Duodenal mucosa (tissue), 2 donors: ENCODE data around the gene KLHDC4.
"Not testable (repeated sequence)": the region's sequence is repeated elsewhere in the genome, so short reads cannot be mapped to it uniquely, and the experiment has no call there.

Source experiments
- H3K27ac ChIP-seq: one replicate; pipeline ENCODE4 v1.7.0; 2013; ENCODE audit warnings: low read depth, low read length
- H3K27me3 ChIP-seq, 2 donors: one replicate each; pipeline ENCODE4 v1.7.0; 2013; ENCODE audit warnings: low read length in 2 of 2, control low read depth in 1 of 2; ENCODE audit not compliant: insufficient read depth in 2 of 2, control insufficient read depth in 1 of 2
- H3K36me3 ChIP-seq, 2 donors: one replicate each; pipeline ENCODE4 v1.7.0; 2013; ENCODE audit warnings: low read length in 2 of 2, control low read depth in 1 of 2; ENCODE audit not compliant: insufficient read depth in 2 of 2, control insufficient read depth in 1 of 2
- H3K4me1 ChIP-seq, 2 donors: one replicate each; pipeline ENCODE4 v1.7.0; 2013; ENCODE audit warnings: low read length in 2 of 2, control low read depth in 1 of 2; ENCODE audit not compliant: insufficient read depth in 2 of 2, control insufficient read depth in 1 of 2
- H3K4me3 ChIP-seq, 2 donors: one replicate each; pipeline ENCODE4 v1.7.0; 2013; ENCODE audit warnings: low read length in 2 of 2, low read depth in 1 of 2
- H3K9ac ChIP-seq, 2 donors: one replicate each; pipeline ENCODE4 v1.7.0; 2013; ENCODE audit warnings: low read length in 2 of 2, low read depth in 1 of 2
- H3K9me3 ChIP-seq, 2 donors: one replicate each; pipeline ENCODE4 v1.7.0; 2013; ENCODE audit warnings: low read length in 2 of 2, control low read depth in 1 of 2; ENCODE audit not compliant: control insufficient read depth in 1 of 2

KLHDC4 gene

DNA sequence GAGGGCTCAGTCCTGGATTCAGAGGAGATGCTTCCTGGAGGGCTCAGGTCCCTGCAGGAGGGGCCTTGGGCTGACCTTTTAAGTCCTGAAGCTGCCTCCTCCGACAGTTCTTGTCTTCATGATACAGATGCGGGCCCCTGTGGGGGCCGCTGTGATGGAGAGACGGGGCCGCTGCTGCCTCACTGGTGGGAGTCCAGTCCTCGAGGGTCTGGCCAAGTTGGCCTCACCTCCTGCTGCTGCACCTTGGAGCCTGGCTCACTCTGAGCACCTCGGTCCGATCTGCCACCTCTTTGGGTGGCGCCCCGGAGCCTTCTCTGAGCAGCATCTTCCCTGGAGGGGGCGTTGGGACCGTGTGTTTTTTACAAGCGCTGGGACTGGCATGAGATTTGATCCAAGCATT is 79.1 kb downstream of the KLHDC4 start:
- Histone ChIP-seq H3K9ac (no peak overlapping the region), H3K27ac (no peak overlapping the region), H3K27me3 (no peaks in the 10 kb centered on the region), H3K9me3 (no peaks in the 10 kb centered on the region), H3K4me1 (no peaks in the 10 kb centered on the region), H3K4me3 (no peak overlapping the region), H3K36me3 (no peaks in the 10 kb centered on the region)

- Histone ChIP-seq H3K27ac (no peak overlapping the region), H3K4me3 (no peak overlapping the region), H3K36me3 (no peaks in the 10 kb centered on the region), H3K9me3 (no peaks in the 10 kb centered on the region), H3K27me3 (no peaks in the 10 kb centered on the region), H3K9ac (no peak overlapping the region), H3K4me1 (no peaks in the 10 kb centered on the region)
Measured at GRCh38 chr16:87685766-87686165, 80.0 kb downstream of the KLHDC4 start.

DNA sequence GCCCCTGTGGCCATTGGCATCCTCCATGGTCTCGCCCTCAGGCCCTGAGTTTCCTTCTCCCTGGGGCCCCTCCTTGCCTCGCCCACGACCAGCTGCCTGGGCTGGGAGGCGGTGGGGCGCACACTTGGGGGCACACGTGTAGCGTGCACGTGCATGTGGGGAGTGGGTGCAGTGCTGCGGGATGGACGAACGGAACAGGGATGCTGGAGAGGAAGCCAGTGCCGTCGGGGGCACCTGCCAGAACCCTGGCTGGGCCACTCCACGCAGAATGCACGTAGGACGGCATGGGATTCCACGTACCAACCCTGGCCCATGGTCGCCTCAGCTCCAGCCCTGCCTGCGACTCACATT is 80.4 kb downstream of the KLHDC4 start:
- H3K27me3 ChIP-seq, result no peaks in the 10 kb centered on the region
- no peak overlapping the region for H3K4me3 ChIP-seq
- H3K4me1 ChIP-seq, result no peaks in the 10 kb centered on the region
- no peaks in the 10 kb centered on the region for H3K36me3 ChIP-seq
- H3K9me3 ChIP-seq, result no peaks in the 10 kb centered on the region
- no peak overlapping the region for H3K9ac ChIP-seq
- H3K27ac ChIP-seq, result no peak overlapping the region

DNA sequence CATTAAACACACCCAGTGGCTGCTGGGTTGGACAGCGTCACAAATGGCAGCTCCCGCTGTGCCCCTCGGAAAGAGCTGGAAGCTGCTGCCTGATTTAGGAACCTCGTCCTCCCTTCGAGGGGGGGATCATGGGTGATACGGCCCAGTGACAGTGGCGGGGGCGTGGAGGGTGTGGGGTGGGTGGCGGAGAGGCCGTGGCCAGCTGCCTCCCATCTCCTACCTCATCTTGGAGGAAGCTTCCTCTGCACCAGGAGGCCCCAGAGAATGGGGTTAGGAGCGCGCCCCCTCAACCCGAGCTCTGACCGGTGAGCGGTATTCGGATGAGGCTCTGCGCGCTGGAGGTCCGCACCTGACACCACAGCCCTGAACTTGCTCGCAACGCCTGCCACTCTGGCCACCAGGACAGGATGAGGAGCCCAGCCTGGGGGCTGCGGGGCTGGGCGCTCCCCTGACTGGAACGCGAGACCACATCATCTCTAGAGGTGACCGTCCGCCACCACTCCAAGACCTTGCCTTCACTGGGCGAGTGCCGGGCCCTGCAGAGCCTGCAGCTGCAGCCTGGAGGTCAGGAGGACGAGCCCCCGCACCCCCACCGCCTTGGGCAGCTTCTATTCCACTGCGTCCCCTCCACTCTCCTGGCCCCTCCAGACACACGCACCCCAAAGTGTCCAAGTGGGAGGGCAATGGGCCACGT is 80.9 kb downstream of the KLHDC4 start:
- Histone ChIP-seq H3K4me3 (no peak overlapping the region), H3K9me3 (no peaks in the 10 kb centered on the region), H3K36me3 (no peaks in the 10 kb centered on the region), H3K9ac (no peak overlapping the region), H3K27me3 (no peaks in the 10 kb centered on the region), H3K27ac (no peak overlapping the region), H3K4me1 (no peaks in the 10 kb centered on the region)

- H3K27me3 ChIP-seq, result no peaks in the 10 kb centered on the region
Measured at GRCh38 chr16:87684106-87684677, 81.6 kb downstream of the KLHDC4 start.

GRCh38 chr16:87682852-87683399 is 82.9 kb downstream of the KLHDC4 start:
- no peaks in the 10 kb centered on the region for H3K4me1 ChIP-seq
- H3K36me3 ChIP-seq, result no peaks in the 10 kb centered on the region
- no peak overlapping the region for H3K9ac ChIP-seq
- no peaks in the 10 kb centered on the region for H3K27me3 ChIP-seq
- H3K9me3 ChIP-seq, result no peaks in the 10 kb centered on the region
- H3K4me3 ChIP-seq, result no peak overlapping the region
- H3K27ac ChIP-seq, result no peak overlapping the region

More at GRCh38 chr16:87684106-87684677, 81.6 kb downstream of the KLHDC4 start:
- H3K9me3 ChIP-seq, result no peaks in the 10 kb centered on the region
- H3K4me1 ChIP-seq, result no peaks in the 10 kb centered on the region
- no peak overlapping the region for H3K9ac ChIP-seq
- H3K36me3 ChIP-seq, result no peaks in the 10 kb centered on the region
- no peak overlapping the region for H3K27ac ChIP-seq
- no peak overlapping the region for H3K4me3 ChIP-seq

- no peaks in the 10 kb centered on the region for H3K4me1 ChIP-seq
- no peaks in the 10 kb centered on the region for H3K36me3 ChIP-seq
- no peak overlapping the region for H3K4me3 ChIP-seq
- H3K27ac ChIP-seq, result no peak overlapping the region
- no peaks in the 10 kb centered on the region for H3K27me3 ChIP-seq
- H3K9ac ChIP-seq, result no peak overlapping the region
- H3K9me3 ChIP-seq, result no peaks in the 10 kb centered on the region
Measured at GRCh38 chr16:87681981-87682570, 83.7 kb downstream of the KLHDC4 start.

DNA sequence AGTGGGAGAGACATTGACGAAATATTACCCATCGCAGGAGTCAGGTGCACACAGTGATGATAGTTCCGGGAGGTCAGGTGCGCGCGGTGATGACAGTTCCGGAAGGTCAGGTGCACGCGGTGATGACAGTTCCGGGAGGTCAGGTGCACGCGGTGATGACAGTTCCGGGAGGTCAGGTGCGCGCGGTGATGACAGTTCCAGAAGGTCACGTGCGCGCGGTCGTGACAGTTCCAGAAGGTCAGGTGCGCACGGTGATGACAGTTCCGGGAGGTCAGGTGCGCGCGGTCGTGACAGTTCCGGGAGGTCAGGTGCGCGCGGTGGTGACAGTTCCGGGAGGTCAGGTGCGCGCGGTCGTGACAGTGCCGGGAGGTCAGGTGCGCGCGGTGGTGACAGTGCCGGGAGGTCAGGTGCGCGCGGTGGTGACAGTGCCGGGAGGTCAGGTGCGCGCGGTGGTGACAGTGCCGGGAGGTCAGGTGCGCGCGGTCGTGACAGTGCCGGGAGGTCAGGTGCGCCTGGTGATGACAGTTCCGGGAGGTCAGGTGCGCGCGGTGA is 84.7 kb downstream of the KLHDC4 start:
- not testable (repeated sequence) for H3K9ac ChIP-seq, H3K27me3 ChIP-seq, H3K4me3 ChIP-seq, H3K4me1 ChIP-seq, H3K9me3 ChIP-seq, H3K36me3 ChIP-seq, H3K27ac ChIP-seq

DNA sequence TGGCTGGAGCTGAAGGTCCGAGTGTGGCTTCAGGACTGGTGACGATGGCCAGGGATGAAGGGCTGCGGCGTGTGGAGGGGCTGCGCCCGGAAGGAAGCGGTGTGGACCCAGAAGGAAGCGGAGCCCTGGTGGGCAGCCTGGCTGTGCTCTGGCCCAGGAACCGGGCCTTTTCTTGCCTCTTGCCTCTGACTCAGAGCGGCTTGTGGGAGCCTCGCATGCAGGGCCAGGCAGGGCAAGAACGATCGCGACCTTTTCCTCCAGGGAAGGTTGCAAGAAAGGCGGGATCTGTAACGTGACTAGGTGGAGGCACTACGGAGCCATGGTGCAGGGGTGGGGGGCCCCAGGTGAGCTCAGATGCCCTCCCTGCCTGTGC is 85.5 kb downstream of the KLHDC4 start:
- Histone ChIP-seq H3K9ac (no peak overlapping the region), H3K27ac (no peak overlapping the region), H3K36me3 (no peaks in the 10 kb centered on the region), H3K4me1 (no peaks in the 10 kb centered on the region), H3K4me3 (no peak overlapping the region), H3K9me3 (no peaks in the 10 kb centered on the region), H3K27me3 (no peaks in the 10 kb centered on the region)

GRCh38 chr16:87679593-87680271 is 86.1 kb downstream of the KLHDC4 start:
- Histone ChIP-seq H3K4me3 (no peak overlapping the region), H3K27me3 (no peaks in the 10 kb centered on the region), H3K27ac (no peak overlapping the region), H3K36me3 (no peaks in the 10 kb centered on the region), H3K4me1 (no peaks in the 10 kb centered on the region), H3K9me3 (no peaks in the 10 kb centered on the region), H3K9ac (no peak overlapping the region)
